RKO (cell line): ENCODE data around the gene HSPA2.
"Not testable (repeated sequence)": the region's sequence is repeated elsewhere in the genome, so short reads cannot be mapped to it uniquely, and the experiment has no call there.

Experiments
- DNase-seq: peaks from one replicate; pipeline ENCODE4 v3.0.0-alpha.2; 2016; ENCODE audit warnings: low spot score

Gene HSPA2

DNA sequence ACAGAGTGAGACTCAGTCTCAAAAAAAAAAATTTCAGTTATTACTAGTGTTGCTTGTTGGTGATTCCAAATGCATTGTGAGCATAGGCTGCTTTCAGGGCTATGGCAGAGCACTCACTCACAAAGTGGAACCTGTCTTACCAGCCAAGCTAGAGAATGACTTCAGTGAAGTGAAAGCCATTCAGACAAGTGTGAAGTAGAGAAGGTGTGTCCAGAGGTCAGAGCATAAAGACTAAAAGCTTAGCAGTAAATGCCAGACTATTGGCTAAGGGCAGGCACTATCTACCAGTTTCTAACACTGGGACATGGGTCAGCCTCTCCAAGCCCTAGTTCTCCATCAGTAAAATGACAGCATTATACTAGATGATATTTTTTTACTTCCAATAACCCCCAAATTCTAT lies 21.9 kb downstream of the HSPA2 start:
- no peak for DNase-seq

DNA sequence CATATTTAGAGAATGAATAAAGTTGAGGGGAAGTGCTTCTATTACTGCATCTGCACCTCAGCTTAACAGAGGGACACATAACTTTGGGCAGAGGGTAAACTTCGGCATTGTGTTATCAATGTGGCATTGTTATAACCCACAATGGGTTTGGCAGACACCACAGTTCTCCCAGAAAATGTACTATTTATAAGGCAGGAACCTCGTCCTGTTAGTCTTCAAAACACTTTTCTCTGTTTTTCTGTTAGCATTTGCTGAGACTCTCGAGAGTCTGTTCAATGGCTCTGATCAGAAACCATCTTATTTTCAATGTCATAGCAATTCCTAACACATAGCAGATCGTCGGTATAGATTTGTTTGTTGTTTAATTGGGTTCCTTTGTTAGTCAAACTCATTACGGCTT lies 23.2 kb downstream of the HSPA2 start:
- DNase-seq: no peak

DNA sequence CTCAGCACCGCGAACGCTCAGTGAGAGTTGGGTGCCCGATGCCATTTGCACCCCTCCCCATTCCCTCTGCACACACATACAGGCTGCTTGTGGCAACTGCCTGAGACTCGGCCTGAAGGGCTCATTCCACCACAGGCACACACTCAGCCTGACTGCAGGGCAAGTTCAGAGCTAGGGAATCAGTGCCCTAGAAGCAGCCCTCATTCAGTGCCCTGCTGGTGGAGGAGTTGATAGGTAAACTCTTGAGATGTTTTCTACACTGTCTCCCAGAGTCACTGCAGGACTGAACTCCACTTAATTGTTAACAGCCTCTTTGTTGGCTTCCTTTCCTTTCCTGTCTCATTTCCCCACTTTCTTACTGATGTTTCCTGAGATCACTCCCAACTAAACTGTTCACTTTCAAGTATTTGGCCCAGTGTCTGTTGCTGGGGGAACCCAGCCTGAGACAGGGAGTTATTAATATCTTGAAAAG lies 26.1 kb downstream of the HSPA2 start:
- no peak for DNase-seq

DNA sequence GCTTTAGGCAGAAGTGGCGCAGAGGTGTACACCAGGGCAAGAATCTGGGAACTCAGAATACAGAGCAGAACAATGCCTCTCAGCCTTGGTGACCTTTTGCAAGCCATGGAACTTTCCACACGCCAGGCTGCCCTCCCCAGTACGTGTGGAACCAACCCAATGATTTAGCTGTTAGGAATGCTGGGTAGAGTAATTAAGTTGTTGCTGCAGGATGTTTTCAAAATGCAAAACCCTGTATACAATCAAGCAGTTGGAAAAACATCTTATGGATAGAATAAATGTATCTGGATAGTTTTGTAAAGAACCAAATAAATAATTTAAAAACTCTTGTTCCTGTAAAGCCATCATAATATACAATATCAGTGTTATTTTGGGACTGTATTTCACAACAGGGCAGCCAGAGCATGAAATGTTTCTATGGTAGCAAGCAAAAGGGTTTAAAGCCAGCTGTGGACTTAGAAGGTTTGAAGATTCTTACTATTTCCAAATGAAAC lies 28.6 kb downstream of the HSPA2 start:
- peak; percentile 12 for DNase-seq

DNA sequence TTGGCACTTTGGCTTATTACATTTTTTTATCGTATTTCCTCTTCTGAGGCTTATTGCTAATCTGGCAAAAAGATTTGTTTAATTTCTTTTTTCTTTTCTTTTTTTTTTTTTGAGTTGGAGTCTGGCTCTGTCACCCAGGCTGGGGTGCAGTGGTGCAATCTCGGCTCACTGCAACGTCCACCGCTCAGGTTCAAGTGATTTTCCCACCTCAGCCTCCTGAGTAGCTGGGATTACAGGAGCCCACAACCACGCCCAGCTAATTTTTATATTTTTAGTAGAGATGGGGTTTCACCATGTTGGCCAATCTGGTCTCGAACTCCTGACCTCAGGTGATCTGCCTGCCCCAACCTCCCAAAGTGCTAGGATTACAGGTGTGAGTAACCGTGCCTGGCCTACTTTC lies 29.1 kb downstream of the HSPA2 start:
- not testable (repeated sequence) for DNase-seq

DNA sequence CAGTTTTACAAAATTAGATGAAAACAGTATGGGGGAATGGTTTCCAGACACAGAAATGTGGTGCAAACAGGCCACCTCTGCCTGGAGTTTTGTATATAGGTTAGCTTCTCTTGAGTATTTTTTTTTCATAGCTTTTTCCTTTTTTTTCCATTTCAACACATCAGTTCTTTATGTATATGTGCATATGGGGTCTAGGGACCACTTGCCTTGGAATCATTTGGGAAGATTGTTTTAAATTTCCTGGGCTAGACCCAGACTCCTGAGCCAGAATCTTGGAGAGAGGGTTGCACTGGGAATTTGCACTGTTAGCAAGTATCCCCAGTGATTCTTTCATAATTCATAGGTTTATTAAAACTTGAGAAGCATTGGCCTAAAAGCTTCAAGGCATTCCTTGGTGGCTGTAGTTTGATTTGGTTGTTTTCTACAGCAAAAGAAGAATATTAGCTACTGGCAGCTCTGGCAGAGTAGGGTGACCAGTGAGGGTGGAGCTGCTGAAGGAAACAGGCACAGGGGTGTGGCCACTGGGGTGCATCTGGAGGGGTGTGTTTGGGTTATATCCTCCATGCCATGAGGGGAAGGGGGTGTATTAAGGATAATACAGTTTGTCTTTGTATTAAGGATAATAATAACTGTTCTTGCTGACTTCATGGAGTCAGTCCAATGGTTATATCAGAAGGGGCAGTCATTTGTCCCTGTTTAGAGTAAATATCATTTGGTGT lies 32.0 kb downstream of the HSPA2 start:
- DNase-seq: no peak

DNA sequence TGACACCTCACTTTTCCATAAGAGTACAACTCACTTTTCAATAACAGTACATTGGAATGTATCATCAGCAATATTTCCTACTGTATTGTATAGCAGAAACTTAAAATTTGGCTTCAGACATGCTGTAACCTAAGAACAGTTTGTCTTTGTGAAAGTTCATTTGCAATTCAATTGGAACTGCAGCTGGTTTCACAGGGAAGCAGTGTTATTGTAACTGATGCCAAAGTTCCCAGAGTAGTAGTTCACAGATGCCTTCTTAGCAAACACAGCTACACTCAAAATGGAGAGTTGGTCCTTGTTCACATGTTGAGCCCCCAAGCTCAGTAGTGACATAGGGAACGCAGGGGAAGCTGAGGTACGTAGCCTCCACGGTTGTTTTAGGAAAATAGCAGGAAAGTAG lies 32.6 kb downstream of the HSPA2 start:
- DNase-seq: no peak

DNA sequence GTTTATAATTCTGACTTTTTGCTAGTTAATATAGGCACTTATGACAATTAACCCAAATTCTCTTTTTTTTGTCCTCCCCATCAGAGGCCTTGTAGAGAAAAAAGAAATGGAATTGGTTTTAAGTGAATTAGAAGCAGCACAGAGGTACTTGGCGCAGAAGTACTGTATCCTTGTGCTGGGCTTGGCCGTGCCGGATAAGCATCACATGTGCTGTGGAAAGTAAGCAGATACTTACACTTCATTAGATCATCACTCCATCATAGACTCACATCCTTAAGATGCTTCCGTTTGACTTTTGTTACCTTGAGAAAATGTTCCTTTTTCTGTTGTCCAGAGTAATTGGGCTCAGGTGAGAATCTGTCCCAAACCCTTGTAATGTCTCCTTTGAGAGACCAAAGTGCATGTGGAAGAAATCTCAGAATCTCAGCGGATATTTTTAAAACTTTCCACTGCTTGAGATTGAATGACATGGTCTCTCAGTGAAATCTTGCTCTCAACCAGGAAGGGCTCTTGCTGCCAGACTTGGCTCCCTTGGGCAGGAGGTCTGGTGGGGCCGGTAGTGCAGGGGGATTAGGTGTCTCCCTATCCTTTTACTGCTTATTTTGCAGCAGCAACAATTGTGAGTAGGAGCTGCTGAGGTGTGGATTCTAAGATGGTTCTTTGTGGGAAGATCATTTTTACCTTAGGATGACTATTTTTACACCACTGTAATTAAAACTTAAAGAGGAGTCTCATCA lies 34.0 kb downstream of the HSPA2 start:
- no peak for DNase-seq

DNA sequence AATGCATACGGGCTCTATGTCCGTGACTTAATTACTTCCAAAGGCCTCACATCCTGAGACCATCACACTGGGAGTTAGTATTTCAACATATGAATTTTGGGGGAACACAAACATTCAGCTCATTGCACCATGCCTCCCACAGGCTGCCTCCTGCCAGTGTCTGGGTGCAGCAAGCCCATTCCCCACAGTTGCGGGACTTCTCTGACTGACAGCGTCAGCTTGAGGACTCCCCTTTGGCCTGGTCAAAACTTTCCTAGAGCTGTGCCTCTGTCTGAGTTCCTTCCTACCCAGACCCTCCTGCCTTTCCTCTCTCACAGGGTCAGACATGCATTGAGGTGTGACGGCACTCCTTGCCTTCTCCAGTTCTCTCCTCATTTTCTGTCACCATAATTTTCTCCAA lies 36.7 kb downstream of the HSPA2 start:
- no peak for DNase-seq

DNA sequence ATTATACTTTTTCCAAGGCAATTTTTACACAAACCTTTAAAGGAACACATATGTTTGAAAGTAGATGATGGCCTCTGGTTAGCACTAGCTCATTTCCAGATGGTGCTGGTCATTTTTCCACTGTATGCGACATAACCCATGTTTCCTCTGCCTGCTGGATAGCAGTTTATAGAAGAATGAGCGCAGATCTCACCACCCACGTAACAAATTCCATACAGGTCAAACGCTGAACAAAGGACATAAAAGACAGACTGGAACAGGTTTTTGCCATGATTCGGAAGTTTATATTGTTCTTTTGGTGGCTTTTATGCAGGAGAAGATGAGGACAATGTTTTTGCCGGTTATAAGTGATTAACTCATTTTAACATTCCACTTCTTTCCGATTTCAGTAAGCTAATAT lies 39.9 kb downstream of the HSPA2 start:
- DNase-seq: no peak

DNA sequence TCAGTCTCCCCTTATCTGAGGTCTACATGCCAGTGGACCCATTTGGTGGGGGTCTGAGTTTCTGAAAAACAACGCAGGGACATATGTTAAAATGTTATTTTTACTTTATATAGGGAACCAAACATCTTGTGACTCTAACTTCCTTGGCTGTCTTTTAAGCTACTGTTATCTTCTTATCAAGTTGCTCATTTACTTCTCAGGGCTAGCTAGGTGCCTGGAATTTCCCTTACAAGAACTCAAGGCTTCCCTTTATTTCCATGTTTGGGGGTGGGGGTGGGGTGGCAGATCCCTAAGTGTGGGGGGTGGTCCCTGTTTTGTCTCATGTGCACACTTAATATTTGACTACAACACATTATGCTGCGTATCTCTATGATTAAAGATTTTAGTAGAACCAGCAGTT lies 40.8 kb downstream of the HSPA2 start:
- DNase-seq: no peak

DNA sequence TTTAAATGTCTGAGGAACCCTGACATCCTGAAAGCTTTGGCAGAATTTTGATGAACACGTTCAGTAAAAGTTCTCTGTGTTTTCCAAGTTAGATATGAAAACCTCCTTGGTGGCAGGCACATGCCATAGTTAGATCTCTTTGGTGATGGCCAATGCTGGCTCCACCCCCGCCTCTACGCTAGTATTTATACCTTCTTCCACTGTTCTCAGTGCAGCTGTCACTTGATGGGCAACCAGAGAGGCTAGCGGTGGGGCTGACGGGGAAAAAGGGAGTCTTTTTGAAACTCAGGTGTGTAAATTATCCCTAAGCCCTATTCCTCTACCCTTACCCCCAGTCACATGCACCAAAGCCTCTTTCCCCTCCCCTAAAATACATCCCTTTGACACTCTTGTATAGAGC lies 41.3 kb downstream of the HSPA2 start:
- no peak for DNase-seq

DNA sequence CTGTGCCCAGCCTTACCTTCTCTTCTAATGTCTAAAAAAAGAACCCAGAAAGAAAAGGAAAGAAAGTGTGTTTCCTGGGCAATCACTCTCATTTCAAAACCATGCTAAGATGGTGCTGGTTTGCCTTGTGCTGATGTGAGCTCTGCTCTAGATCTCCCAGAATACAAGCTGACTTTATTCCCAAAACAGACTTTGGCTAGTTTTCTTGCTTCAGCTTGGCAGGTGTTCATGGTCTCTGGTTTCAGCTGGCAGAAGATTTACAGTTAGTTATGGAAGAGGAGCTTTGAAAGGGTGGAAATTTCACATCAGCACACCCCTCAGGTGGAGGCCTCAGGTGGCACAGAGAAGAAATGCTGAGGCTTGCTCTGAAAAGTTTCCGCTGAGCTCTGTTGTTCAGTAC lies 43.6 kb downstream of the HSPA2 start:
- DNase-seq: no peak

DNA sequence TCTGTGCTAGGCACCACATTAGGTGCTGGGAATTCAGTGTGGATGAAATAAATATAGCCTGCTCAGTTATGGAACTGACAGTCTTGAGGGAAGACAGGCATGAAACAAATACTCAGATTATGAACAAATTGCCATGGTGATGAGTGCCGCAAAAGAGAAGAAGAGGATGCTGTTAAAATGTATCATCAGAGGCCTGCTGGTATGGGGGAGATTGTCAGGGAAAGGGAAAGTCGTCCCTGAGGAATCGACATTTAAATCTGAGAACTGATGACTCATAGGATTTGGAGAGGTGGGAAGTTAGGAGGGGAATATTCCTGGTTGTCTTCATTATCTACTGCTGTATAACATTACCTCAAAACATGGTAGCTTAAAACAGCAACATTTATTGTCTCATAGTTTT lies 51.3 kb downstream of the HSPA2 start:
- no peak for DNase-seq
